Suprapubic skin (tissue), 3 donors: ENCODE measurements around the gene FLACC1.

ENCODE experiments used
- EP300 ChIP-seq: sonication (generic); formaldehyde crosslinking; IDR thresholded peaks from one replicate; pipeline ENCODE4 v1.6.1; 2017; ENCODE audit warnings: antibody characterized with exemption
- TF ChIP-seq, protein P1 (sequence below), 2 donors: fragments of 200-600 bp in 1 of 2; fragments of 450-650 bp in 1 of 2; sonication (generic) in 1 of 2; IDR thresholded peaks; one replicate each; pipeline ENCODE4 v1.5.1; 2016 to 2019; ENCODE audit warnings: antibody characterized with exemption in 2 of 2, mild to moderate bottlenecking in 1 of 2, moderate library complexity in 1 of 2

DNA sequence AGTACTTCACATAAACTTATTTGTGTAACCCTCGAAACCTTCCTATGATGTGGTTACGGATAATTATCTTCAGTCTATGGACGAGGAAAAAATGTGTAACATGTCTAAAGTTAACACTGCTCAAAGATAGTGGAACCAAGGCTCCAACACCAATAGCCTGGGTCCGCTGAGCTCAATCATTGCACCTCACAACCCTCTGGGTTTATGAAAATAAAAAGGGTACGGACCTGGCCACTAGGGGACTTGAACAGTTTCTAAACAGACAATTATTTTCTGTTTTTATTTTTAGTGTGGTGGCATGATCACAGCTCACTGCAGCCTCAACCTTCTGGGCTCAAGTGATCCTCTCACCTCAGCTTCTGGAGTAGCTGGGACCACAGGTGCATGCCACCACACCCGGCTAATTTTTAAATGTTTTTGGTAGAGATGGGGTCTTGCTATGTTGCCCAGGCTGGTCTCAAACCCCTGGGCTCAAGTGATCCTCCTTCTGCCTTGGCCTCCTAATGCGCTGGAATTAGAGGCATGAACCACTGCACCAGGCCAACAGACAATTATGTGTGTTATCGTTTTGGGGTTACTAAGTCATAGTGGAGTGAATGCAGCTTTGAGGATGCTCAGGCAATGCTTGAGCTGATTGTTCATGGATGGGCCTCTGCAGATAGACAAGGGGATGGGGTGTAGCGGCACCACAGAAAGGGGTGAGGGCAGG, 86.7 kb downstream of the FLACC1 start:
- TF ChIP-seq, protein P1, sequence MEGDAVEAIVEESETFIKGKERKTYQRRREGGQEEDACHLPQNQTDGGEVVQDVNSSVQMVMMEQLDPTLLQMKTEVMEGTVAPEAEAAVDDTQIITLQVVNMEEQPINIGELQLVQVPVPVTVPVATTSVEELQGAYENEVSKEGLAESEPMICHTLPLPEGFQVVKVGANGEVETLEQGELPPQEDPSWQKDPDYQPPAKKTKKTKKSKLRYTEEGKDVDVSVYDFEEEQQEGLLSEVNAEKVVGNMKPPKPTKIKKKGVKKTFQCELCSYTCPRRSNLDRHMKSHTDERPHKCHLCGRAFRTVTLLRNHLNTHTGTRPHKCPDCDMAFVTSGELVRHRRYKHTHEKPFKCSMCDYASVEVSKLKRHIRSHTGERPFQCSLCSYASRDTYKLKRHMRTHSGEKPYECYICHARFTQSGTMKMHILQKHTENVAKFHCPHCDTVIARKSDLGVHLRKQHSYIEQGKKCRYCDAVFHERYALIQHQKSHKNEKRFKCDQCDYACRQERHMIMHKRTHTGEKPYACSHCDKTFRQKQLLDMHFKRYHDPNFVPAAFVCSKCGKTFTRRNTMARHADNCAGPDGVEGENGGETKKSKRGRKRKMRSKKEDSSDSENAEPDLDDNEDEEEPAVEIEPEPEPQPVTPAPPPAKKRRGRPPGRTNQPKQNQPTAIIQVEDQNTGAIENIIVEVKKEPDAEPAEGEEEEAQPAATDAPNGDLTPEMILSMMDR (IDR thresholded peaks at IDR 0.05): no peak
- TF ChIP-seq EP300: no peak
